NCI-H146 (cell line): ENCODE results near the gene FBXO7.
"Not testable (repeated sequence)": the region's sequence is repeated elsewhere in the genome, so short reads cannot be mapped to it uniquely, and the experiment has no call there.

ENCODE experiments used
- DNase-seq: peaks from one replicate; lab custom pipeline; 2025; lab: John Stamatoyannopoulos, UW

Gene FBXO7

GRCh38 chr22:32474635-32475467 is at the start of gene FBXO7:
Gene FBXO7, plus strand, starts transcription at chr22:32474811. Its CDS starts 192 bp downstream, at chr22:32475003.
- DNase-seq = peak; percentile 85

- DNase-seq = no peak
These were observed 47.7 kb upstream of the FBXO7 start for GRCh38 chr22:32426881-32427280.

- DNase-seq = no peak
These were observed 44.3 kb upstream of the FBXO7 start for GRCh38 chr22:32430352-32430751.

GRCh38 chr22:32444068-32444467 is 30.5 kb upstream of the FBXO7 start:
- peak; percentile 60 for DNase-seq

GRCh38 chr22:32446321-32446720 is 28.3 kb upstream of the FBXO7 start:
- no peak for DNase-seq

GRCh38 chr22:32448980-32449379 is 25.6 kb upstream of the FBXO7 start:
- DNase-seq = no peak

- DNase-seq = no peak
These were observed 17.6 kb upstream of the FBXO7 start for GRCh38 chr22:32457031-32457430.

- no peak for DNase-seq
These were observed 12.2 kb upstream of the FBXO7 start for GRCh38 chr22:32462452-32462851.

- no peak for DNase-seq
These were observed 8.9 kb upstream of the FBXO7 start for GRCh38 chr22:32465661-32466060.

- no peak for DNase-seq
These were observed 8.1 kb upstream of the FBXO7 start for GRCh38 chr22:32466496-32466895.

- DNase-seq = no peak
These were observed 4.8 kb upstream of the FBXO7 start for GRCh38 chr22:32469799-32470212.

- peak; percentile 78 for DNase-seq
These were observed 1.1 kb upstream of the FBXO7 start for GRCh38 chr22:32473388-32473952.

- DNase-seq = peak; percentile 16
These were observed 928 bp downstream of the FBXO7 start for GRCh38 chr22:32475468-32476010.

GRCh38 chr22:32476281-32477195 is 1.9 kb downstream of the FBXO7 start:
- DNase-seq = no peak

- DNase-seq = no peak
These were observed 3.0 kb downstream of the FBXO7 start for GRCh38 chr22:32477596-32477995.

GRCh38 chr22:32478552-32478951 is 3.9 kb downstream of the FBXO7 start:
- not testable (repeated sequence) for DNase-seq

- DNase-seq = no peak
These were observed 4.4 kb downstream of the FBXO7 start for GRCh38 chr22:32478994-32479393.

GRCh38 chr22:32480238-32480637 is 5.6 kb downstream of the FBXO7 start:
- DNase-seq = no peak

- no peak for DNase-seq
These were observed 8.1 kb downstream of the FBXO7 start for GRCh38 chr22:32482708-32483107.

- DNase-seq = no peak
These were observed 12.2 kb downstream of the FBXO7 start for GRCh38 chr22:32486656-32487390.

- DNase-seq = no peak
These were observed 12.8 kb downstream of the FBXO7 start for GRCh38 chr22:32487461-32487860.

- no peak for DNase-seq
These were observed 14.8 kb downstream of the FBXO7 start for GRCh38 chr22:32489377-32489776.
